GM21515 (cell line): ENCODE results near the gene UCHL1.
"Not testable (repeated sequence)": the region's sequence is repeated elsewhere in the genome, so short reads cannot be mapped to it uniquely, and the experiment has no call there.

Experiments
- ATAC-seq: cut with Tn5 transposase; IDR thresholded peaks from one replicate; pipeline ENCODE4 v1.9.1; 2021; ENCODE audit not compliant: unreplicated experiment

Gene UCHL1

DNA sequence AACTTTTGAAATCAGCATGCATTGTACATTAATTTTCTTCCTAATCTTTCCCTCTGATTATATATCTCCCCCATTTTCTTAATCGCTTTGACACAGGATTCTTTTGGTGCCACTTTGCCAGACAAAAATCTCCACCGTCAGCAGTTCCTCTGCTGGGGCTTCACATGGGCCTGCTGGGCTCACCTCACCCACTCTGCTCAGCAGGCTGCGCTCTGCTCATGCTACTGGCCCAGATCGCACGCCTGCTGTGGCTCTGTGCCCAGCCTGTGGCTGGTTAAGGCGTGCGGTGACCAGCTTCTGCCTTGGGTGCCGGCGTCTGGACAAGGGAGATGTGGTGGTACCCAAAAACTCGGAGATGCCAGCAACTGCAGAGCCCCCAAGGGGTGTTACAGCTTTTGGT lies 31.1 kb downstream of the UCHL1 start:
- no peak for ATAC-seq

DNA sequence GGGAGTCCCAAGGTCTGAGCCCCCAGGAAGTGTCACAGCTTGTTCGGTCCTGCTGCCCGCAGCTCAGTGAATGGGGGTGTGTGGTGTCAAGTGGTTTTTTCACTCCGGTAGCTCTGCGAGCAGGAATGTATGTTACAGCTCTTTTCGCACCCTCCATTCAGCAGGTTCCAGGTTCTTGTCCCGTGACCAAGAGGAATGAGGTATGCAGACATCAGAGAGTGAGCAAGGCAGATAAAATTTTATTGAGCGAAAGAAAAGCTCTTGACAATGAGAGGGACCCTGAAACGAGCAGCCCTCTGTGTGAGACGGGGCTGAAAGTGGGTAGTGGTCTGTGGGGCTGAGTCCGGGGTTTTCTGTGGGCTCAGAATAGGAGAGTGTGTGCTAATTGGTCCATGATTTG lies 31.5 kb downstream of the UCHL1 start:
- no peak for ATAC-seq

DNA sequence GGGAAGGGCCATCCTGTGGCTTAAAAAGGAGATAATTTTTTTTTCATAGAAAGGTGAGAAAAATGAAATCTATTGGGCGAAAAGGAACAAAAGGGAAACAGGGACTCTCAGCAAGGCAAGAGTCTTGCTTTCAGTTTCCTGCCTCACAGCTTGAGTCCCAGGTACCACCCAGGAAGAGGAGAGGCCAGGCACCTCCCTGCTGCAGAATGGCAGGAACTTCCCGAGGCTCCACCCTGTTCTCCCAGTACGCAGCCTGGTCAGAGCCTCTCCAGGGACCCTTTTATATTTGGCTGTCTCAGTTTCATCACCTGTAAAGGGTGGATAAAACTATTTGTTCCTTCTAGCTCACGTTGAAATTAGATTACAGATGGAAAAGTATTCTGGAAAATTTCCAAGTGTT lies 33.8 kb downstream of the UCHL1 start:
- ATAC-seq, result no peak

DNA sequence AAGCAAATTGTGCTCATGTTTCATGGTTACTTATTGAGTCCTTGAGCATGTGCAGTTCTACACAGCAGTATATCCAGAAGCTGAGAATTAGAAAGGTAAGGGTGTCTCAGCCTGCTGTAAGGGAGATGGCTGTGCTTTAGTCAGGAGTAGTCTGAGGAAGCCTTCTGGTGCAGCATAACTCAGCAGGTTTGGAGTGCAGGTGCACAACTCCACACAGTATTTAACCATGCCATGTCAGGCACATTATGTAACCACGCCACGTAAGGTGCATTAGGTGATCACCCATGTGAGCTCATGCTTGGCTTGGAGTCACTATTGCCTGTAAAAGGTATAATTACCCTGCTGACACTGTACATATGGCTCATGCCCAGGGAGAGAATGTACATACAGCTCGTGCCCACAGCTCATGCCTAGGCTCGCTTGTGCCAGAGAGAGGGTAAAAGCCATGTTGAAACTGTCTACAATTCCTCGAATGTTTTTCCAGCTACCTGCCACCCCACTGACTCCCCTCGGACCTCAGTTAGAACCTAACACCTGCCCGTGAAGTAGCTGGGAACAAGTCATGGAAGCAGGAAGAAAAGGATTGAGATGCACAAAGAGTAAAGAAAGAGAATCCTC lies 37.8 kb downstream of the UCHL1 start:
- ATAC-seq, result no peak

DNA sequence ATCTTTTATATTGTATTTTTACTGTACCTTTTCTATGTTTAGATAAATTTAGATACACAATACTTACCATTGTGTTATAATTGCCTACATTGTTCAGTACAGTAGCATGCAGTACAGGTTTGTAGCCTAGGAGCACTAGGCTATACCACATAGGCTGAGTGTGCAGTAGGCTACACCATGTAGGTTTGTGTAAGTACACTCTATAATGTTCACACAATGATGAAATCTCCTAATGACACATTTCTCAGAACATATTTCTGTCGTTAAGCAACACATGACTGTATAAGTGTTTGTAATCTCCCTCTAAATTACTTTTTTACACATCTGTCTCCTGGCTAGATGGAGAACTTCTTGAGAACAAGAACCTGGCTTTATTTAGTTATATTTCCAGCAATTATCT lies 40.3 kb downstream of the UCHL1 start:
- ATAC-seq, result no peak

DNA sequence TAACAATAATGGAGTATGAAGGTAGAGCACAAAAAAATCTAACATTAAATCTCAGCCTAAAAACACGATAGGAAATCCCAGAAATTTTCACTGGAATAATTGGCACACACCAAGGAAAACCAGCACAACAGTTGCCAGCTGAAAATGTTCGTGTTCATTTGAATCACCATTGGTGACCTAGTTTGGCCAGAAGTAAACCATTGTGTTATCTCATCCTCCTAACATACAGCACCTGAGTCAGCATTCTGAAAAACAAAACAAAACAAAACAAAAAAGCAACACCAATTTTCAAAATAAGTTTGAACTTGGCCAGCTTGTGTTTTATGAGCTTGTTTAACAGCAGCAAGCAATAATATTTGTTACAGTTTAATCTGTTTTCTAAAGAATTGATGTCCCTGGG lies 41.1 kb downstream of the UCHL1 start:
- ATAC-seq, result no peak

DNA sequence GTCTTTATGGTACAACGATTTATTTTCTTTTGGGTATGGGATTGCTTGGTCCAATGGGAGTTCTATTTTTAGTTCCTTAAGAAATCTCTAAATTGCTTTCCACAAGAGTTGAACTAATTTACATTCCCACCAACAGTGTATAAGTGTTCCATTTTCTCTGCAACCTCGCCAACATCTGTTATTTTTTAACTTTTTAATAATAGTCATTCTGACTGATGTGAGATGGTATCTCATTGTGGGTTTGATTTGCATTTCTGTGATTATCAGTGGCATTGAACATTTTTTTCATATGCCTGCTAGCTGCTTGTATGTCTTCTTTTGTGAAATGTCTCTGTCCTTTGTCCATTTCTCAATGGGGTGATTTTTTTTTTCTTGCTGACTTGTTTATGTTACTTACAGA lies 42.8 kb downstream of the UCHL1 start:
- ATAC-seq, result no peak

DNA sequence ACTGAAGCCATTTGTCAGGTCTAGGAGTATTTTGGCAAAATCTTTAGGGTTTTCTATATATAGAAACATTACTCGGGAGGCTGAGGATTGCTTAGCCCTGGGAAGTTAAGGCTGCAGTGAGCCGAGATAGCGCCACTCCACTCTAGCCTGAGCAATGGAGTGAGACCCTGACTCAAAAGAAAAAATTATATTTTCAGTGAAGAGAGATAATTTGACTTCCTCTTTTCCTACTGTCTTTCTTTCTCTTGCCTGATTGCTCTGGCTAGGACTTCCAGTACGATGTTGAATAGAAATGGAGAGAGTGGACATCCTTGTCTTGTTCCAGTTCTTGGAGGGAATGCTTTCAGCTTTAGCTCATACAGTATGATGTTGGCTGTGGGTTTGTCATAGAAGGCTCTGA lies 44.4 kb downstream of the UCHL1 start:
- ATAC-seq, result no peak

DNA sequence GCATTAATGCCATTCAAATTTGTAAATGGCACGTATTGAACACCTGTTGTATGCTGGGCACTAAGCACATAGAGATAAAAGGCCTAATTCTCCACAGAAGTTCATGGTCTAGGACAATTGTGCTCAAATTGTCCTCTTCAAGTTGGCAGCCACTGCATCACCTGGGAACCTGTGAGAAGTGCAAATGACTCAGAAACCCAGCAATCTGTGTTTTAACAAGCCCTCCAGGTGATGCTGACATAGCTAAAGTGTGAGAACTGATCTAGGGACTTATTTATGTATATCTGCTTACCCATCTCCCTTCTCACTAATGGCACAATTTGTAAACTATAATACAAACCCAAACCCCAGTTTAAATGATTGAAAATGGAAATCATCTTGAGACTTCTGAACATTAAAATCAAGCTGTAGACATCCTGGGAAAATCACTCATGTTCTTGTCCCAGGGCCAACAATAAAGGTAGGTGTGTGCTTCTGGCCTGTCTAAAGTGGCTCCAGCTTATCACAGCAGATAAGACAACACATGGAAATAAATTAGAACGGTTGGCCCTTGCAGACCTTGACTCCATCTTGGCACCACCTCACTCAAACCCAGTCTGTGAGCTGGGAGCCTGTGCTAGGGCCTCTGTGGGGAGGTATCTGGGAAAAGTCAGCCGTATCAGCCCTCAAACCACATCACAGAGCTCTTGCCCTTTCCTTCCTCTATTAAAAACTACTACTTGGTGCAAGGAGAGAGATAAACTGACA lies 46.8 kb downstream of the UCHL1 start:
- ATAC-seq, result no peak

DNA sequence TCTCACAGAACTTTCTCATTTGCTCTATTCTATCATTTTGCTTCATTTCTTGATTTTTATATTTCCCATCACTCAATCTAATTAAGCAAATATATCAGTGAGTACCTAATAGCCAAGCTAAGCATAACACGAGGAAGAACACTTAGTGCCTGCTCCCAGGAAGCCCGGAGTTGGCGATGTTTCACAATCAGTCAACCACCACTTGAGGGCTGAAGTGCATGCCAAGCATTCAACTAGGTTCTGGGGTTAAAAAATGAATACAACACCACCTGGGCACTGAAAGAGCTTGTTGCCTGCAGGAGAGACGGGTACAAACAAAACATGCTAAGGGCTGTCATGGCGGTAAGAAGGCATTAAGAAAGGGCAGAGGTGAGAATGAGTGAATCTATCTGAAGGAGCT lies 47.5 kb downstream of the UCHL1 start:
- no peak for ATAC-seq

DNA sequence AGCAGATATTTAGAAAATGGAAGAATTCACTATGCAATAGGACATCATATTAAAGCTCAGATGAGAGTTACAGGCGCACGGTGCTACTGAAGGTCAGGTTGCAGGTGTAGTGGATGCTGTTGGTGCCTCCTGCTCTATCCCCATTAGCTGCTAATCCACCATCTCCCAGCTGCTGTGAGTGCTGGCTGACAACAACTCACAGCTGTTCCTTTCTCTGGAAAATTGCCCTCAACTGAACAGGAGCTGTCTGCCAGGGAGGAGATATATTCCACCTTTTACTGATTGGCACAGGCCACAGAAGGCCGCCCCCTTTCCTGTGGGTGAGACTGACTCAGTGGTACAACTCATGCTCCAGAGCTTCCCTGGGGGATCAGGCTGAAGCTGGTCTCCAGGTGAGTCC lies 48.7 kb downstream of the UCHL1 start:
- ATAC-seq, result no peak

DNA sequence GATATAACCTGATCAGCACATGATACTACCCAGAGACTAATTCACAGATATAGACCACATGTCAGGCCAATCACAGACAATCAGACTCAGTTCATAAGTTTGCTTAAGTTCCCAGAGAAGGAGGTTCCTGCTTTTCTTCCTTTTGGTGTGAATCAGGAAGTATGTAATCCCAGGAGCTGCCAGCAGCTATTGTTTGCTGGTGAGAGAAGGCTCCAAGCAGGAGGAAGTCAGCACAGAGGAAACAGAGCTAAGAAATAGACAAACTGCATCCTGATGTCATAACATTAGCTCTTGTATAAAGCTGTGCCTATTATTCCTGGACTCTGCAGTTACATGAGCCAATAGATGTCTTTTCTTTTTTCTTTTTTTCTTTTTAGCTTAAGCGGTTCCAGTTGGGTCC lies 50.9 kb downstream of the UCHL1 start:
- no peak for ATAC-seq

DNA sequence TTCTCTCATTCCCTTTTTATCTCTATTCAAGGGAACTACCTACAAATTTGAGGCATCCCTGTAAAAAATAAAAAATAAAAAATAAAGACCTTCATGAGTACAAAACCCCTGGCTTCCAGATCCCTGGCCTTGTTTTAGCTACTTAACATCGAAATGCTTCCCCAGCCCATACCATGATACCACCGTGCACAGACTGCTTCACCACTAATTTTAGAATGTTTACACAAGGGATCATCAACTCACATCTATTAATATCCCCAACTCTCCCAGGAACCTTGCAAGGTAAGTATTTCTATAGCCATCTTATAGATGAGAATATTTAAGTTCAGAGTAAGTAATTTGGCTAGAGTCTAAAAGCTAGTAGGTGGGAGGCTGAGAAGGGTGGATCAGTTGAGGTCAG lies 51.7 kb downstream of the UCHL1 start:
- ATAC-seq, result no peak

DNA sequence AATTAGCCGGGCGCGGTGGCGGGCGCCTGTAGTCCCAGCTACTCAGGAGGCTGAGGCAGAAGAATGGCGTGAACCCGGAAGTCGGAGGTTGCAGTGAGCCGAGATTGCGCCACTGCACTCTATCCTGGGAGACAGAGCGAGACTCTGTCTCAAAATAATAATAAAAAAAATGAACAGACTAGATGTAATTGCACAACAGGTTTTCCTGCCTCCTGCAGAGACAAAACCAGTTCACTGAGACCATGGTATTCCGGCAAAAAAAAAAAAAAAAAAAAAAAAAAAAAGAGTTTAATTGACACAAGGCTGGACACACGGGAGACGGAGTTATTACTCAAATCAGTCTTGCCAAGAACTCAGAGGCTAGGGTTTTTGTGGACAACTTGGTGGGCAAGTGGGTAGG lies 58.7 kb downstream of the UCHL1 start:
- ATAC-seq, result not testable (repeated sequence)

DNA sequence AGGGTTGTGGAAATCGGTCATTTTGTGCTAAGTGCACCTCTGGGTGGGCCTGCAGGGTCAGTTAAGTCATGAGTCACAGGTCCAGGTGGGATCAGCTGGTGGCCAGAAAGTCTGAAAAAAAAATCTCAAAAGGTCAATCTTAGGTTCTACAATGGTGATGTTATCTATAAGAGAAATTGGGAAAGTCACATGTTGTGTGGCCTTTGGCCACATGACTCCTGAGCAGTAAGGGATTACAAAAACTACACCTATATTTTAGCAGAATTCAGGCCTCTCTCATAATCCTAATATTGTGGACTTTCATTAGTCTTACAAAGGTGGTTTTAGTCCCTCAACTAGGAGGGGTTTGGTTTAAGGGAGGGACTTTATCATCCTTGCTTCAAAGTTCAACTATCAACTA lies 59.1 kb downstream of the UCHL1 start:
- no peak for ATAC-seq
